Lower lobe of right lung (tissue), 2 donors: Measurements from ENCODE around the gene ZNF697. TPM values are rescaled to one million over a fixed set of nuclear protein-coding genes. Genes with fewer than 3 reads are reported as not detected.

Experiments
- ATAC-seq, 2 donors: fragments of 200-7000 bp; cut with Tn5 transposase; one replicate each; pipeline ENCODE4 v1.9.1; 2020 to 2022; ENCODE audit warnings: mild to moderate bottlenecking in 2 of 2, moderate library complexity in 2 of 2
- DNase-seq: peaks from one replicate; pipeline ENCODE4 v3.0.0-alpha.2; 2020
- H3K27ac ChIP-seq: fragments of 200-600 bp; one replicate; pipeline ENCODE4 v1.8.0; 2022
- H3K27me3 ChIP-seq: fragments of 200-600 bp; one replicate; pipeline ENCODE4 v1.8.0; 2022; ENCODE audit warnings: low read depth
- H3K36me3 ChIP-seq: fragments of 200-600 bp; one replicate; pipeline ENCODE4 v1.8.0; 2022; ENCODE audit warnings: mild to moderate bottlenecking
- H3K4me1 ChIP-seq: fragments of 200-600 bp; one replicate; pipeline ENCODE4 v1.8.0; 2022
- H3K4me3 ChIP-seq: fragments of 200-600 bp; one replicate; pipeline ENCODE4 v1.8.0; 2022; ENCODE audit warnings: mild to moderate bottlenecking
- H3K9me3 ChIP-seq: fragments of 200-600 bp; one replicate; pipeline ENCODE4 v1.8.0; 2022
- CTCF ChIP-seq: fragments of 200-600 bp; IDR thresholded peaks from one replicate; pipeline ENCODE4 v1.8.0; 2022; ENCODE audit warnings: antibody characterized with exemption, mild to moderate bottlenecking
- intact Hi-C: fragments of 100-400 bp; cut with DNase I; formaldehyde crosslinking; loops from one replicate; pipeline ENCODE4 v1.11.0; 2022
- total RNA-seq: library from RNA; stranded (reverse); fragmentation: NEBNext Ultra II Directional; extraction: Animal tissue kit (Norgen Biotek cat#: 25700); gene quantifications from one replicate; pipeline ENCODE4 v1.2.1, GENCODE V29; 2021
- donor health status: DM: no; HTN: yes; CAD: no; lungs with severe emphysema.

The ZNF697 gene
- total RNA-seq, 1 donor from 2014 or later: 8.7 TPM

GRCh38 chr1:119686661-119687060 is 38.6 kb upstream of the ZNF697 start:
- no peaks in the 10 kb centered on the region for H3K9me3 ChIP-seq
- H3K36me3 ChIP-seq: no peaks in the 10 kb centered on the region
- no peaks in the 10 kb centered on the region for H3K27me3 ChIP-seq
- DNase-seq (no peak), ATAC-seq (peak in 1 of 2 donors; percentile 21)
- H3K4me3 ChIP-seq: no peak overlapping the region
- no peak overlapping the region for H3K27ac ChIP-seq
- no peaks in the 10 kb centered on the region for H3K4me1 ChIP-seq
- no peak for TF ChIP-seq CTCF
- intact Hi-C loops: no loop called here

- Histone ChIP-seq H3K36me3 (no peaks in the 10 kb centered on the region), H3K4me3 (no peak overlapping the region), H3K4me1 (no peaks in the 10 kb centered on the region), H3K27me3 (no peaks in the 10 kb centered on the region), H3K27ac (no peak overlapping the region), H3K9me3 (no peaks in the 10 kb centered on the region)
- intact Hi-C loops: no loop called here
- no peak for ATAC-seq
- no peak for DNase-seq
- no peak for TF ChIP-seq CTCF
These were observed 35.8 kb upstream of the ZNF697 start for GRCh38 chr1:119683893-119684292.

DNA sequence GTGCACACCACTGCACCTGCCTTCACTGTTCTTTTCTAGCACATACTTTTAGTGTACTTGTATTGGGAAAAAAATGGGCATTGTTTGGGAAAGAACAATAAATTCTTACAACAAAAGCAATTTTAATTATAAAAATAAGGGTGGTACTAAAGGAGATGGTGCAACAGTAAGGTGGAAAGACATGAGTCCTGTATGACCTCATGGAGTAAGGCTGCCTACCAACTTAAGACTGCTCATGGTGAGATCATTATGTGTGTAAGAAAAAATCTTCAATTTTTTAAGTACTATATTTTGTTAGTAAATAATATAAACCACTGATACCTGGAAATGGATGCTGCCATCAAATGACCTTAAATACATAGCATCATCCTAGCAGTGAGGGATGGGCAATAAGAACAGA is 34.1 kb upstream of the ZNF697 start:
- no peaks in the 10 kb centered on the region for H3K36me3 ChIP-seq
- ATAC-seq (no peak), DNase-seq (no peak)
- H3K9me3 ChIP-seq: no peaks in the 10 kb centered on the region
- H3K4me1 ChIP-seq: no peaks in the 10 kb centered on the region
- TF ChIP-seq CTCF: no peak
- no peak overlapping the region for H3K4me3 ChIP-seq
- H3K27me3 ChIP-seq: no peaks in the 10 kb centered on the region
- no peak overlapping the region for H3K27ac ChIP-seq
- intact Hi-C loops: no loop called here

GRCh38 chr1:119681560-119681959 is 33.5 kb upstream of the ZNF697 start:
- TF ChIP-seq CTCF: no peak
- Histone ChIP-seq H3K27ac (no peak overlapping the region), H3K4me1 (no peaks in the 10 kb centered on the region), H3K27me3 (no peaks in the 10 kb centered on the region), H3K36me3 (no peaks in the 10 kb centered on the region), H3K9me3 (no peaks in the 10 kb centered on the region), H3K4me3 (no peak overlapping the region)
- intact Hi-C loops: no loop called here
- ATAC-seq: no peak
- no peak for DNase-seq

DNA sequence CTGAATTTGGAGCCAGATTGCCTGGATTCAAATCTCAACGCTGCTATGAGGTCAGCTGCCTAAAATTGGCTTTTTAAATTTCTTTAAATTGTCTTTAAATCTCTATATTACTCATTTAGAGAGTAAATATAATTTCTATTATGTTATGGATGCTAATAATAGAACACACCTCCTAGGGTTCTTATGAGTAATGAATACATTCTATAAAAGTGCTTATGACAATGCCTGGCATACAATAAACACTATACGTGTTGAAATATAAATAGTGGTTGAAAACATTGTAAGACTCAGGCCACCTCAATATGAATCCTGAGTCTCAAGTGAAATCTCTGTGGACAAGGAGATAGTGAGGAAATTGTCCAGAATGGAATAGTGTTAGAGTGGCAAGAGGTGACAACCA is 32.7 kb upstream of the ZNF697 start:
- Histone ChIP-seq H3K4me1 (no peaks in the 10 kb centered on the region), H3K27me3 (no peaks in the 10 kb centered on the region), H3K36me3 (no peaks in the 10 kb centered on the region), H3K9me3 (no peaks in the 10 kb centered on the region), H3K27ac (no peak overlapping the region), H3K4me3 (no peak overlapping the region)
- TF ChIP-seq CTCF: no peak
- intact Hi-C loops: no loop called here
- ATAC-seq (no peak), DNase-seq (no peak)

DNA sequence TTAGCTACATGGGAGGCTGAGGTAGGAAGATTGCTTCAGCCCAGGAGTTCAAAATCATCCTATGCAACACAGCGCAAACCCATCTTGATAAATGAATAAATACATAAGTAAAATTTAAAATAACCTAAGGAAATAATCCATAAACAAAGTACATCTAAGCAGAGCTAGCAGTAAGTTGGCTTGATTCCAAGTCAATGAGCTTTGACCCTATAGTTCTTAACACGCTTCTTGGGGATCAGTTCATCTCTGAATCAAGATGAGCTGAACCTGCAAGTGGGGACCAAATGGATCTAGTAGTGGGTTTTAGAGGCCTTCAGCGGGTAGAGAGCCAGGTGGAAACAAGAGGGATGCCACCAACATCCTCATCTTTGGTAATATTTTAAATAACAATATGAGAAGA is 32.1 kb upstream of the ZNF697 start:
- no peak for ATAC-seq
- Histone ChIP-seq H3K4me1 (peaks cover 3% of the 10 kb centered on the region), H3K4me3 (no peak overlapping the region), H3K27me3 (no peaks in the 10 kb centered on the region), H3K27ac (no peak overlapping the region), H3K9me3 (no peaks in the 10 kb centered on the region), H3K36me3 (no peaks in the 10 kb centered on the region)
- DNase-seq: no peak
- intact Hi-C loops: no loop called here
- no peak for TF ChIP-seq CTCF
